Parathyroid adenoma (tissue), 2 donors: ENCODE measurements around the gene RANBP2.
A peak's percentile ranks its signal among the peaks of the same experiment; 100 is the strongest.
"Not testable (repeated sequence)": the region's sequence is repeated elsewhere in the genome, so short reads cannot be mapped to it uniquely, and the experiment has no call there.

Experiments used
- H2AFZ ChIP-seq: fragments of 300-600 bp; sonication (generic); one replicate; pipeline ENCODE4 v1.7.0; 2017; ENCODE audit warnings: antibody characterized with exemption, mild to moderate bottlenecking
- H3K27ac ChIP-seq: fragments of 300-600 bp; sonication (generic); one replicate; pipeline ENCODE4 v1.7.0; 2017
- H3K27me3 ChIP-seq: fragments of 300-600 bp; sonication (generic); one replicate; pipeline ENCODE4 v1.7.0; 2017; ENCODE audit warnings: low read length; ENCODE audit not compliant: control insufficient read depth, insufficient read depth
- H3K36me3 ChIP-seq: fragments of 300-600 bp; sonication (generic); one replicate; pipeline ENCODE4 v1.7.0; 2017; ENCODE audit warnings: low read length; ENCODE audit not compliant: control insufficient read depth, insufficient read depth
- H3K4me1 ChIP-seq: fragments of 300-600 bp; sonication (generic); one replicate; pipeline ENCODE4 v1.7.0; 2017; ENCODE audit warnings: control low read depth
- H3K4me2 ChIP-seq: fragments of 300-600 bp; sonication (generic); one replicate; pipeline ENCODE4 v1.7.0; 2017; ENCODE audit warnings: low read length
- H3K4me3 ChIP-seq: fragments of 300-600 bp; sonication (generic); one replicate; pipeline ENCODE4 v1.7.0; 2017; ENCODE audit warnings: low read depth, low read length
- H3K79me2 ChIP-seq: fragments of 300-600 bp; sonication (generic); one replicate; pipeline ENCODE4 v1.7.0; 2017; ENCODE audit warnings: control low read depth
- H3K9ac ChIP-seq: fragments of 300-600 bp; sonication (generic); one replicate; pipeline ENCODE4 v1.7.0; 2017; ENCODE audit warnings: mild to moderate bottlenecking
- H3K9me3 ChIP-seq: fragments of 300-600 bp; sonication (generic); one replicate; pipeline ENCODE4 v1.7.0; 2017; ENCODE audit warnings: low read length; ENCODE audit not compliant: control insufficient read depth
- CTCF ChIP-seq: fragments of 300-600 bp; sonication (generic); IDR thresholded peaks from one replicate; pipeline ENCODE4 v1.7.0; 2017; ENCODE audit warnings: antibody characterized with exemption, mild to moderate bottlenecking
- donor health status: primary hyperparathyroidism.

Gene RANBP2

DNA sequence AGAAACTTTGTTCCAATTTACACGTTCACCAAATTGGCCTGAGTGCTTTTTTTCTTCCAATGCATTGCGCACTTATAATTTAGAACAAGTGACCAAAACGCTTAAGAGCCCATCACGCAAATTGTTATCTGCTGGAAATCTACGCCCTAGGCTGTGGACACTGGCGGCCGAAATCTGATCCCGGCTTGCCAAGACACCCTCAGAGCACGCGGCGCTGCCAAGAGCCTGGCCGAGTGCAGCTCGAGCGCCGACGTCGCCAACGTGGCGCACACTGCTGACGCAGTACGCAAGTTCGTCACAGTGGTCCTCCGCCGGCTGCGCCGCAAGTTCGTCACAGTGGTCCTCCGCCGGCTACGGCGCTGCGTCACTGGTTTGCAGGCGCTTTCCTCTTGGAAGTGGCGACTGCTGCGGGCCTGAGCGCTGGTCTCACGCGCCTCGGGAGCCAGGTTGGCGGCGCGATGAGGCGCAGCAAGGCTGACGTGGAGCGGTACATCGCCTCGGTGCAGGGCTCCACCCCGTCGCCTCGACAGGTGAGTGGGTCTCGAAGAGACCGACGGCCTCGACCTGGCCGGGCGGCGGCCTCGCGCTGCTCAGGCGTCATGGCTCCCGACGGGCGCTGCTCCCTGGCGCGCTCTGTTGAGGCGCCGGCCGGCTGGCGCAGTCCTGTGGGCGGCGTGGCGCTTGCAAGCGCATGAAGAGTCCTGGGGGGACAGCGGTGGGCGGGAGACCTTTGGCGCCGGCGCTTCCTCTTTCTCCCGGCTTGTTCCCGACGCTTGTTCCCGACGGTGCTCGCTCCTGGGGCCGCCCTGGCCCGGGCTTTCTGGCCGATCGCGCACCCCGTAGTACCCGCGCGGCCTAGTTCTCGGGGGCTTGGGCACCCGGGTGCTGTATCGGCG is at the start of gene RANBP2:
TSS of gene RANBP2 (plus strand) at position 334 of the 896 bp plus-strand sequence. CDS start at position 459, 125 bp downstream.
- Histone ChIP-seq H3K4me3 (peak within 1 kb of the TSS; percentile 75), H3K27ac (peak within 1 kb of the TSS; percentile 96), H3K79me2 (peaks cover 17% of the 10 kb centered on the region), H3K4me1 (no peaks in the 10 kb centered on the region), H3K4me2 (peak within 1 kb of the TSS; percentile 95), H3K36me3 (no peaks in the 10 kb centered on the region), H3K27me3 (no peaks in the 10 kb centered on the region), H3K9me3 (no peaks in the 10 kb centered on the region), H3K9ac (peak within 1 kb of the TSS; percentile 91), H2AFZ (peak within 1 kb of the TSS; percentile 98)
- no peak for TF ChIP-seq CTCF

GRCh38 chr2:108670282-108670681 is 49.0 kb upstream of the RANBP2 start:
- H3K4me3 ChIP-seq, H3K4me1 ChIP-seq, H3K4me2 ChIP-seq, H3K27ac ChIP-seq, H3K36me3 ChIP-seq, H2AFZ ChIP-seq, H3K27me3 ChIP-seq, H3K9ac ChIP-seq, H3K79me2 ChIP-seq, H3K9me3 ChIP-seq: not testable (repeated sequence)

GRCh38 chr2:108672200-108672805 is 47.0 kb upstream of the RANBP2 start:
- H3K79me2 ChIP-seq, H3K4me1 ChIP-seq, H3K27me3 ChIP-seq, H2AFZ ChIP-seq, H3K36me3 ChIP-seq, H3K27ac ChIP-seq, H3K9me3 ChIP-seq, H3K9ac ChIP-seq, H3K4me2 ChIP-seq, H3K4me3 ChIP-seq: not testable (repeated sequence)

GRCh38 chr2:108676522-108676921 is 42.8 kb upstream of the RANBP2 start:
- H3K79me2 ChIP-seq, H3K27me3 ChIP-seq, H3K4me1 ChIP-seq, H3K9me3 ChIP-seq, H3K36me3 ChIP-seq, H3K4me3 ChIP-seq, H3K4me2 ChIP-seq, H3K27ac ChIP-seq, H2AFZ ChIP-seq, H3K9ac ChIP-seq: not testable (repeated sequence)

GRCh38 chr2:108677239-108677744 is 42.0 kb upstream of the RANBP2 start:
- H3K36me3 ChIP-seq, H2AFZ ChIP-seq, H3K9ac ChIP-seq, H3K4me1 ChIP-seq, H3K4me2 ChIP-seq, H3K4me3 ChIP-seq, H3K27ac ChIP-seq, H3K79me2 ChIP-seq, H3K27me3 ChIP-seq, H3K9me3 ChIP-seq: not testable (repeated sequence)

- H3K4me3 ChIP-seq, H3K4me2 ChIP-seq, H2AFZ ChIP-seq, H3K9ac ChIP-seq, H3K27ac ChIP-seq, H3K79me2 ChIP-seq, H3K4me1 ChIP-seq, H3K27me3 ChIP-seq, H3K9me3 ChIP-seq, H3K36me3 ChIP-seq: not testable (repeated sequence)
These were observed 41.1 kb upstream of the RANBP2 start for GRCh38 chr2:108678198-108678651.

DNA sequence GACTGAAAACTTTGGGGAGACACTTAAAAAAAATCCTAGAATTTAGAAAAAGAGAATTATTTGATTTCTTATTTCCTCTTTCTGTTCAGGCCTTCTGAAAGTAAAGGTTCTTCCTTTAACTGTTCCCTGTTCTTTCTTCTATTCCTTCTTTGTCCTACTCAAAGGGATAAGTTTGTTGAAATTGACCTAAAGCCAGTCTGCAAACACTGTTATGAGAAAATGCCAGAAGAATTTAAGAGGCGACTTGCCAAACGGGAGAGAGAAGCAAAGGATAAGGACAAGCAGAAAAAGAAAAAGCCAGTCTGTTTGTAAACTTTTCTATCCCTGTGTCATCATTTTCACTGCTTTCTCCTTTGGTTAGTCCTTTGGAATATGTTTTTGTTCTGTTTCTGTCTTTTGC is 38.5 kb upstream of the RANBP2 start:
- H3K27ac ChIP-seq, H3K9me3 ChIP-seq, H3K36me3 ChIP-seq: not testable (repeated sequence)

DNA sequence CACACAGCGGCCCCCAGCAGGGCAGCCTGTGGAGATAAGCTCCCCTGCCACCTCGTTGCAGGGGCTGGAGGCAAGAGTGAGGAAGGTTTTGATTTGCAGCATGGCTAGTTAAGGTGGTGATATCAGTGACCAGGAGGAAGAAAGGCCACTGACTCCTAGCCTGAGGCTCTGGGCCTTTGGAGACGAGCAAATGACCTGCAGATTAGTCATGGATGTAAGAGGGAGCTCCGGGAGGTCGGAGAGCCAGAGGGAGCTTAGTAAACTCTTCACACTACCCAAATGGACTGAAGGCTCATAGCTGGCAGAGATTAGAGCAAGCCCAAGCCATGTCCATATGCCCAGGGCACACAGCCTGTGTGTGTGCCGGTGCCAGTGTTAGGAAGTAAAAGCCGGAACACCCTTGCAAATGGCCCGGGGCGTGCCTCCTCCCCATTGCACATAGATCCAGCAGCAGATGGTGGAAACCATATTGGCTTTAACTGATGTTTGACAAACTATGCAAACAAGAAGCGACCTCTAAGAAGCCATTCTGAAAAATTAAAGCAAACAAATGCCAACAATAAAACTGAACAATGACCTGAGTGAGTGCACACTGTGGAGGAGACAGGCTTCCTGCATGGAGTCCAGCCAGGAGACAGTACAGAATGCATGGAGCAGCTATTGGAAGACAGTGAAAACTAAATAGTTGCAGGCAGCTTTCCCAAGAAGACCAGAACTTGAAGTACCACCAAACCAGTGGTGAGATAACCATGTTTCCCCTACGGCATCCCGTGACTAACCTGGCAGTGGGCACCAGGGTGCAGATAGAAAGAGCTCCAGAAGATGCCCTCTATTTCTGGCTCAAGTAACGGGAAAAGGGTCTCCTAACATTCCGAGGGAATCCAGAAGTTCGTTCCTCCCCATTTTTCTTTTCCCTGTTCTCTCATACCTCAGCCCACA is 30.2 kb upstream of the RANBP2 start:
- not testable (repeated sequence) for H3K4me1 ChIP-seq, H3K4me3 ChIP-seq, H3K9ac ChIP-seq, H2AFZ ChIP-seq, H3K4me2 ChIP-seq, H3K36me3 ChIP-seq, H3K79me2 ChIP-seq, H3K9me3 ChIP-seq, H3K27me3 ChIP-seq, H3K27ac ChIP-seq

More for the DNA sequence above, 38.5 kb upstream of the RANBP2 start:
- not testable (repeated sequence) for H3K4me1 ChIP-seq, H3K4me3 ChIP-seq, H2AFZ ChIP-seq, H3K9ac ChIP-seq, H3K4me2 ChIP-seq, H3K27me3 ChIP-seq, H3K79me2 ChIP-seq

GRCh38 chr2:108690001-108690400 is 29.3 kb upstream of the RANBP2 start:
- not testable (repeated sequence) for H3K27ac ChIP-seq, H3K4me3 ChIP-seq, H3K79me2 ChIP-seq, H2AFZ ChIP-seq, H3K36me3 ChIP-seq, H3K27me3 ChIP-seq, H3K4me1 ChIP-seq, H3K4me2 ChIP-seq, H3K9me3 ChIP-seq, H3K9ac ChIP-seq
